Keratinocyte (primary cell): ENCODE results near the gene SPDYE2.
"Not testable (repeated sequence)": the region's sequence is repeated elsewhere in the genome, so short reads cannot be mapped to it uniquely, and the experiment has no call there.

Experiments
- CTCF ChIP-seq, 3 experiments: IDR thresholded peaks in 1 of 3; conservative IDR thresholded peaks in 1 of 3; optimal IDR thresholded peaks in 1 of 3; 2 replicates in 2 of 3; 3 replicates in 1 of 3; pipeline versions ENCODE3 to v1.5.1; 2011; ENCODE audit warnings: low read length in 3 of 3, mild to moderate bottlenecking in 3 of 3, moderate library complexity in 2 of 3, control low read depth in 1 of 3, inconsistent platforms in 1 of 3; ENCODE audit not compliant: insufficient read depth in 2 of 3; ENCODE audit errors: extremely low read depth in 1 of 3
- EZH2 ChIP-seq: IDR thresholded peaks from one replicate; pipeline ENCODE4 v1.6.1; 2012; ENCODE audit warnings: inconsistent platforms, mild to moderate bottlenecking, low read length, moderate library complexity

DNA sequence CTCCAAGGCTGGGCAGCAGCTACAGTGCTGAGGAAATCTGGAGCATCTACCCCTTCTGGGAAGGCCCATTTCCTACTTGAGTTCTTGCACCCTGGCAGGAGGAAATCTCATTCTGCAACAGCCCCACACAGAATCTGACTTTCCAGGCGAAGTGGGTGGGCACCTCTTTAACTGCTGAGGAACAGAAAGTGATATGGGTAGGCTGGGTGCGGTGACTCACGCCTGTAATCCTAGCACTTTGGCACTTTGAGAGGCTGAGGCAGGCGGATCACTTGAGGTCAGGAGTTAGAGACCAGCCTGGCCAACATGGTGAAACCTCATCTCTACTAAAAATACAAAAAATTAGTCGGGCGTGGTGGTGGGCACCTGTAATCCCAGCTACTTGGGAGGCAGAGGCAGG, 23.6 kb downstream of the SPDYE2 start:
- not testable (repeated sequence) for TF ChIP-seq CTCF (optimal IDR thresholded peaks at IDR 0.05 in 1 of 3, IDR thresholded peaks at IDR 0.05 in 1 of 3, conservative IDR thresholded peaks at IDR 0.05 in 1 of 3; ENCODE audit: extremely low read depth in 1 of 3, insufficient read depth in 2 of 3, low read length in 3 of 3); EZH2
